Fibroblast of gingiva (primary cell): Measurements from ENCODE around the gene ITPKB.

ENCODE experiments used
- DNase-seq: peaks from one replicate; pipeline ENCODE4 v3.0.0-alpha.2; 2011; ENCODE audit warnings: low read depth

ITPKB gene

GRCh38 chr1:226704169-226704937 lies 34.7 kb downstream of the ITPKB start:
- DNase-seq = no peak

GRCh38 chr1:226702957-226703831 lies 35.9 kb downstream of the ITPKB start:
- DNase-seq = peak; percentile 76

- DNase-seq = peak; percentile 95
These were observed 36.6 kb downstream of the ITPKB start for GRCh38 chr1:226702318-226702956.

- DNase-seq = no peak
These were observed 38.2 kb downstream of the ITPKB start for GRCh38 chr1:226700861-226701260.

- DNase-seq = no peak
These were observed 39.9 kb downstream of the ITPKB start for GRCh38 chr1:226699166-226699565.

- DNase-seq = no peak
These were observed 40.4 kb downstream of the ITPKB start for GRCh38 chr1:226698659-226699058.

- no peak for DNase-seq
These were observed 41.0 kb downstream of the ITPKB start for GRCh38 chr1:226697929-226698544.

- DNase-seq = peak; percentile 63
These were observed 41.7 kb downstream of the ITPKB start for GRCh38 chr1:226697151-226697928.

- no peak for DNase-seq
These were observed 42.5 kb downstream of the ITPKB start for GRCh38 chr1:226696547-226696946.

- DNase-seq = no peak
These were observed 43.7 kb downstream of the ITPKB start for GRCh38 chr1:226695335-226695900.

- no peak for DNase-seq
These were observed 46.3 kb downstream of the ITPKB start for GRCh38 chr1:226692823-226693222.

GRCh38 chr1:226692051-226692792 lies 46.9 kb downstream of the ITPKB start:
- DNase-seq = no peak

GRCh38 chr1:226691247-226691646 lies 47.8 kb downstream of the ITPKB start:
- no peak for DNase-seq

- no peak for DNase-seq
These were observed 48.6 kb downstream of the ITPKB start for GRCh38 chr1:226690460-226690982.

GRCh38 chr1:226688808-226689207 lies 50.3 kb downstream of the ITPKB start:
- no peak for DNase-seq

- no peak for DNase-seq
These were observed 50.9 kb downstream of the ITPKB start for GRCh38 chr1:226688056-226688748.

GRCh38 chr1:226687426-226687825 lies 51.7 kb downstream of the ITPKB start:
- DNase-seq = no peak

- DNase-seq = no peak
These were observed 52.3 kb downstream of the ITPKB start for GRCh38 chr1:226686440-226687425.
